NCI-H146 treated with DMSO at 0.1 percent for 48 hours (cell line): ENCODE measurements around the gene PISD.

Source experiments
- DNase-seq: peaks from one replicate; lab custom pipeline; 2025; ENCODE audit not compliant: unreplicated experiment; lab: John Stamatoyannopoulos, UW

The PISD gene

DNA sequence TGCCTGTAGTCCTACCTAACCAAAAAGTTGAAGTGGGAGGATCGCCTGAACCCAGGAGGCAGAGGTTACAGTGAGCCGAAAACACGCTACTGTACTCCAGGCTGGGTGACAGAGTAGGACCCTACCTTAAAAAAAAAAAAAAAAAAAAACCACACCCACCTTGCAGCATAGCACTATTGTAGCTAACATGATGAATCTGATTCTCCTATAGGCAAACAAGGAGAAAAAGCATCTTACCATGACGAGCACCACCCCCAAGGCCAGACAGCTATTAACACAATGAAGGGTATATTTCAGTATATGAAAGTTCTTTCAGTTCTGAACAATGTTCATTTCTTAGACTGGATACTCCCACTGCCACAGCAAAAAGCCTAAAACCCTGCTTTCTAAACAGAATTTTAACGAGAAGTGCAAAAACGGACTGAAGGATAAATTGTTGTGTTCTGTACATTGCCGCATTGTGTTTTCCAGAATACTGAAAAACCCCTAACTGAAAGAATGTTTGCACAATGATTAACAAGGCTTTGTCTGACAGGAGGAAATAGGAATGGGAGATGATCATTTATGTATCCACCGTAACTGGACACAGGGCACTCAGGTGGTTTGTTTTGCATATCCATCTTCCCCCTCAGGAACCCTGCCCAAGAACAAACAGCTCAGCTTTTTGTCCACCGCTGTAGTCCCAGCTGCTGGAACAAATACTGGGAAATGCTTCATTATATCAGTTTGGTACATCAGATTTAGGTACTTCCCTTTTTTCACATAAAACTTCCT lies 8.9 kb downstream of the PISD start:
- DNase-seq: peak; percentile 59

DNA sequence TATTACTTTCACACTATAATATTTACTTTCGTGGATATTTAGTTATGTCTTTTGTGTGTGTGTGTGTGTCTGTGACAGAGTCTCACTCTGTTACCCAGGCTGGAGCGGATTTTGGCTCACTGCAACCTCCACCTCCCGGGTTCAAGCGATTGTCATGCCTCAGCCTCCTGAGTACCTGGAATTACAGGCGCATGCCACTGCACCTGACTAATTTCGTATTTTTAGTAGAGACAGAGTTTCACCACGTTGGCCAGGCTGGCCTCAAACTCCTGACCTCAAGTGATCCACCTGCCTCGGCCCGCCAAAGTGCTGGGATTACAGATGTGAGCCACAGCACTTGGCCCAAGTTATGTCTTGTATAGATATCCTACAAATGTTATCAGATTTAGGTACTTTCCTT lies 9.9 kb downstream of the PISD start:
- DNase-seq: no peak

DNA sequence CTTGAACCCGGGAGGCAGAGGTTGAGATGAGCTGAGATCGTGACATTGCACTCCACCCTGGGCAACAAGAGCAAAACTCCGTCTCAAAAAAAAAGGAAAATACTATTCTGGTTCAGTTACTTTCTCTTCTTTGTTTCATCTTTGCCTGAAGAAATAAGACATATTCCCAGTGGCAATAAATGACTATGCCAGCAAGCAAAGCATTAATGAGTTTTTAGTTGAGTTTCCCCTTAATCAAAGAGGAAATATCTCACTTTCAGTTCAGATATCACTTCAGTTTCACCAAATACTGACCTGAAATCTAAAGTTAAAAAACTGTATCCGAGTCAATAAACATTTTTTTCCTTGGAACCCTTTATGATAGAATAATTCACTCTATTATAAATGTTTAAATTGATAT lies 10.4 kb downstream of the PISD start:
- DNase-seq: no peak

DNA sequence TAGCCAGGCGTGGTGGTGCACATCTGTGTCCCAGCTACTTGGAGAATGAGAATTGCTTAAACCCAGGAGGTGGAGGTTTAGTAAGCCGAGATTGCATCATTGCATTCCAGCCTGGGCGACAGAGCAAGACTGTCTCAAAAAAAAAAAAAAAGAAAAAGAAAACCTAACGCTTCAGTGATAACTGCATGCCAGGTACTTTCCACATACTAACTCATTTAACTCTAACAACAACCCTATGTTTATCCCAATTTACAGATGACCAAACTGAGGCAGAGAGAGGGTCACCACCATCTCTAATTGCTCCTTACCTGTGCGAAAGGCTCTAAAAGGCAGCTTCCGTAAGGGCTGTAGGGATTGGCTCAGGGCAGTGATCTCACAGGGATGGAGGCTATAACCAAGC lies 11.6 kb downstream of the PISD start:
- DNase-seq: no peak

DNA sequence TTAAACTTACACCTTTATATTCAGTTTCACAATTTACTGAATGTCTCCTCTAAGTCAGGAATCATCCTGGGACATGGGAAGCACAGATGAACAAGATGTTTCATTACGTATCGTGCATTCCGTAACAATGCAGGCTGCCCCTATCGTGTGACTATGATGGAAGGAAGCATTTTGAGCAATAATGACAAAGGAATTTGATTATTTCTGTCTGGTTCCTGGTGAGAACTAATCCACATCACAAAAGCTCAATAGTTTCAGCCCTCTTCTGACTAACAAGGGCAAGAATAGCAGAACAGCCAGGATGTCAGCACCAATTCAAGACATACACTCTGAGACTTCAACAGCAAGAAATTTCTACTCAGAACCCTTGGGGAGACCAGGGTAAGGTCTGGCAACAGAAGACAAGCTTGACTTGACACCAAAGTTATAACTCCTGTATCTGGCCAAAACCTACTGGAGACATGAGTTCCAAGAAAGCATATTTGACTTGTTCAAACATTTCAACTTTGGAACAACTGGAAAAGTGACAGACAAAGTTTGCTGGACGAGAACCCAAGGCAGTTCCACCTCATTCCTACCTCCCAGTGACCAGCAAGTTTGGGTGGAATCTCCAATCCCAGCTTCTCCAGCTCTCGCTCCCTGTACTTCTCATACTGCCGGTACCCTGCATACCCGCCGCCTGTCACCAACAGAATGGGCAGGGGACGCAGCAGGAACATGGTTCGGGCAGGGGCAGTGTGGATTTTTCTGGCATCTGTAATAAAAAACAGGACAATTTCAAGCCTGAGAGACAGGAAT lies 14.3 kb downstream of the PISD start:
- DNase-seq: no peak

DNA sequence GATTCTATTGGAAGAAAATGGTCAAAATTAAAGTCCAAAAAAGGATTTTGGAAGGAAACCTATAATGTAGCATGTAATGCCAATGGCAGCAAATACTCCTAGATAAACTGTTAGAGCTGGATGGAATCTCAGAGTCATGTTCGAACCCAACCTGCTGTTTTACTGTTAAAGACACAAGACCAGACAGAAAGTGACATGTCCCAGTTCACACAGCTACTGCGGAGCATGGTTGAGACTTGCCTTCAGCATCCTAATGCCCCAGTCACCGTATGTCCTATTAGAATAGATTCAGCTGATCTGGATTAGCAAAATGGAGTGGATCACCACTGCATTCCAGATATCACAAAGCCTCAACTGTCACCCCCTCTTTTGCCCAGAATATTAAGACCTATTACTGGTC lies 14.9 kb downstream of the PISD start:
- DNase-seq: no peak

DNA sequence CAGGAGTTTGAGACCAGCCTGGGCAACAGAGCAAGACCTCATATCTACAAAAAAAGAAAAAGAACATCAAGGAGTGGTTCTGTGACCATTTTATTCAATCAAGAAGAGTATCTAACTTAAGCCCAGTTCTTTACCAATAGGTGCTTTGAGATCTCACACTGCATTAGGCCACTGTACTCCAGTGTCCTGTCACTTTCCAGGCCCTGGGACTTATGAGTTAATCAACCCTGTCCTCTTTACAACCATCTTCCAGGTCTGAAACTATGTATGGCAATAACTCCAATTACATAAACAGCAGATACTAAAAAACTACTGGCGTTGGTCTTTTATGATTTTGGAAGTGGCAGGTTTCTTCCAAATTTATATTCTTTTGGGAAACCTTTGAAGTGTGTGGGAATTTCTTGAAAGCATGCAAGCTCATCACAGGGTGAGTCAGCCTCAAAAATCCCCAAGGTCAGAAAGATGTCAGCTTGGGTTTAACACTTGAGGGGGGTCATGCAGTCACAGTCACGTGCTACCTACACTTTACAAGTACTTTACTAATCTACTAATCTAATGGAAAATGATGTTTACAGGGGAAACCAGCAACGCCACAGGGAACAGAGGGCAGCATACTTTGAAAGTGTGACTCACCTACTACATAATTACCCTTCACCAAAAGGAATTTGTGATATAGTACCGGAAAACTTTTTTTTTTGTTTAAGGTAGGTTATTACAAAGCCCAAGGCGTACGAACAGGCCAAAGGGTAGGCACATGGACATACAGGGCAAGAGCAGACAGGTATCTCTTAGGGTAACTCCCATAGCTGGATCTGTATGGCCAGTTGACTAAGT lies 15.6 kb downstream of the PISD start:
- DNase-seq: no peak

DNA sequence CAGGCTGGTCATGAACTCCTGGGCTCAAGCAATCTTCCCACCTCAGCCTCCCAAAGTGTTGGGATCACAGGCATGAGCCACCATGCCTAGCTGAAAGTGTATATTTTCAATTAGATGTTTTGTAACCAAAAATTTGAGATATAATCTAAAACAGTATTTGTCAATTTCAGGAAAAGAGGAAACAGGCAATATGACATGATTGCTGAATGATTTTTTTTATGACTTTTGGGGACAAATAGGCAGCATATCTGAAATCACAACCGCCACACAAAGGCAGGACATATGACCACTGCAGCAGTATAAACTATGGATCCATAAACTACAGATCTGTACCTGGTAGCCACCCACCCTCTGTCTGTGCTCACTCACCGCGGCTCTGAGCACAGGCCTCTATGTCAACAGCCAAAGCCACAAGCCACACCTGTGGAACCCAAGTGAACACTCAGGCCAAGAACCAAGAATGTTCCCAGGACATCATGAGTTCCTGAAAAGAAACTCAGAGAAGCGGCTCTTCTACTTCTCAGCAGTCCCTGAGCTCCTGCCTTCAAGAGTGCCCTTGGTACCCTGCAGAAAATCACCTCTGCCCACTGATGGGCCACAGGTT lies 22.5 kb downstream of the PISD start:
- DNase-seq: no peak

DNA sequence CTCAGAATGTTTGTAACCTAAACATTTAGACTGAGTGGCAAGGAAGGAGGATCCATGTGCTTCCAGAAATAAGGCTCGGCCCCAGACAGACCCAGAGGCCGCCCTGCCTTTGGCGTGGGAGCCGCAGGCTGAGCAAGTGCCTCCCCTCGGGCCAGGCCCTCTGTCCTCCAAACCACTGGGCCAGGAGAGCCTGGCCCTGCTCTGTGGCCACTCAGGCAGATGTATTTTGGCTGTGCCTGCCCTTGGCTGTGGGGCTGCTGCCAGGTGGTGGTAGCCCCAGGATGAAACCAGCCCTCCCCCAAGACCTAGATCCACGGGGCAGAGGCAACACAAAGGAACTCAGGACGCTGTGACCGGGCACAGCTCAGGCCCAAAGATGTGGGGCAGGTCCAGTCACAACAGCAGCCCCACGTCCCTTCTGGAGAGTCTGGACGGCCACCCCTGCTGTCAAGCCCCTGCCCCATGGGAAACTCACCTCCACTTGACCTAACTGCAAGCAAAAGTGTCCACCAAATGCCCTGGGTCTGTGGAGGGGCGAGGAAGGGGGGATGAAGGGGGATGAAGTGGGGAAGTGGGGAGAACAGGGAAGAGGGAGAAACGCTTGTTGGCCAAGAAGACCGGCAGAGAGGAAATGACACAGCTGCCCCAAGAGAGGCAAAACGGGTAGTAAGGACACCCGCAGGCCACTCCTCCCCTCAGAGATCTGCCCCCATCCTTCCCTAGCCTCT lies 24.0 kb downstream of the PISD start:
- no peak for DNase-seq

DNA sequence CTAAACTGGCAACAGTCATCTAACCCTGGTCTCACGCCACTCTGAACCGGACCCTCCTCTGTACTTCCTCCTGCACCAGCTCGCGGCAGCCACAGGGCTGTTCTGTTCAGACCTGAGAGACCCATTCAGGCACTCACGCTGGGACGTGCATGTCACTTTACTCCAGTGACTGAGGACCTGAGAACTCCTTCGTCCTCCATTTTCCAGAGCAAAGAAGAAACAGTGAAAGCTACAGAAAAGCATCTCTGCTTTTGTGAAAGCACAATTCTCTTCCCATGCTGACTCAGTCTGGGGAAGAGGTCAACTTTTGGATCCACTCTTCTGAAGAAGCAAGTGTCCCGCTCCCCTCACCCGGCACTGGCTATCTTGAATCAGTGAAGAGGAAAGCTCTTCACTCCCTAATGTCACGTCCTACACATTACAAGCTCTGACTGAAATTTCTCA lies 24.5 kb downstream of the PISD start:
- no peak for DNase-seq

DNA sequence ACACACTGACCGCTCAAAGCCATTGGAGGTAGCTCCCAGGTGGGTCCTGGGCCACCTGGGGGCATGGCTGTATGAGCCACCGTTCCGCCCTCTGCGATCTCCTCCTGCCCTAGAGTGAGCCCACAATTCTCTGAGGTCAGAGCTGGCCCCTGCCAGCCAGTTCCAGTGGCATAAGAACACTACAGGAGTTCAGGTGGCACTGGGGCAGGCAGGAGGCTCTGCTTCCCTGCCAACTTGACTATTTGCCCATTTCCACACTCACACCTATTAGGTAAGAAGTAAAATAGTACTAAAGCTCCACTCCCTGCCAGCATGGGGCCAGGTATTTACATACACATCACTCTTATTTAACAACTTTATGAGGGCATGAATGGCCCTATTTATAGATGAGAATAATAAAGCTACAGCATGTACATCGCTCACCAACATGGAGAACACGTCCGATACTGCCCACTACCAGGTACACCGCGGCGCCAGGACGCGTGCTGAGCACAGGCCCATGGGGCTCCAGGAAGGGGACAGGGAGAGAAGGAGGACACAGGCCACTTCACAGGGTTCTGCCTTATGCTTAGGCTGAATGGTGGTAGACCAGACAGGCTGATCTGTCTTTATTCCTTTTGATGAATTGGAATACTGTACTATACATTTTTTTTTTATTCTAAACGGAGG lies 26.2 kb downstream of the PISD start:
- no peak for DNase-seq

DNA sequence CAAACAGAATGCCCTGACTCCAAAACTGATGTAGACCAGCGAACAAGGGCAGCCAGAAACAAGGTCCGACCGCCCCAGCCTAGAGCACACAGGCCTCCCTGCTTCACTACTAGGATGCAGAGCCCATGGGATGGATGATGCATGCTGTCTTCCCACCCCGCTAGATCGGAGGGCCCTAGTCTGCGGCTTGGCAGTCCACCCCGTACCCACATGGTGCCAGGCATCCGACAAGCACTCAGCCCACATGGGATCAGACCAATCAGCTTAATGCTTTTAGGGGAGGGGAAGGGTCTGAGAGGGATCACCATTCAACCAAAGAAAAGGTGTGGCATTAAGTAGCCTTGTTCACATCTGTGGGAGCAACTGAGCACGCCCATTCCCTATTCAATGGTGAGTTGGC lies 30.6 kb downstream of the PISD start:
- no peak for DNase-seq

DNA sequence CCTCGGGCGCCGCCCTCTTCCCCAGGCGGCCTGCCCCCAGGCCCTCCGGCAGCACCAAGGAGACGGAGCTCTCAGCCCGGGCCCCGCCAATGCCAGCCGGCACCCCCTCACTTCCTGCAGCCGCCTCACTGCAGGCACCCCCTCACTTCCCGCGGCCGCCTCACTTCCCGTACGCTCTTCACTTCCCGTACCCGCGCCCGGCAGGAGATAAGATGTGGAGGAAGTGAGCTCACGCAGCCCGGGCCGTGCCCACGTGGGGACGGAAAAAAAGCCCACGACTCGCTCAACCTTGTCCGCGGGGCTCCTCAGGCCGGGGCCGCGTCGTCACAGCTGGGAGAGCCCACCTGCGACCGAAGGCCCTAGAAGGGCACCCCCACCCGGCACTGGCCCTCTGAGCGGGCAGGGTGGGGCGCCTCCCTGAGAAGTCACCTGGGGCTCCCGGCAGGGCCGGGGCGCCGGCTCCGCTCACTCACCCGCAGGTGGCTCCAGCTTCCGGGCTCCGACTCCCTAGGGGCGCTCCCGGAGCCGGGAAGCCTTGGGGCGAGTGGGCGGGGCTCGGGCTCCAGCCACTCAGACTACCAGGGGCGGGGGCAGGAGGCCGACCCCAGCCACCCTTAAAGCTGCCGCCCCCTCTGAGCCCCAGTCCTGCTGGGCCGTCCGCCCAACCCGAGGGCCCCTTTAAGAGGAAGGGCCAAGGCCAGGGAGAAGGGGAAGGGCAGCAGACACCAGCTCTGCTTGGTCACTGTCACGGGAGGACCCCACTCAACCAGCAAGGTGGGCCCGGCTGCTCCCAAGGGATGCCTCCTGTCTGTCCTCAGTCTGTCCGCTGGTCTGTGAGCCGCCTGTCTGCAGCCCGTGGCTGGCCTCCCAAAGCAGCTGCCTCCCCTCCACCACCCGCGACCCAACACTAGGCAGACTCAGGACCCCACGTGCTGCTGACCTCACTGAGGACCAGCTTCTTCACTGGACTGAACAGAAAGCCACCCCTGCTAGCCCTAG lies 31.4 kb downstream of the PISD start:
- DNase-seq: peak; percentile 65

DNA sequence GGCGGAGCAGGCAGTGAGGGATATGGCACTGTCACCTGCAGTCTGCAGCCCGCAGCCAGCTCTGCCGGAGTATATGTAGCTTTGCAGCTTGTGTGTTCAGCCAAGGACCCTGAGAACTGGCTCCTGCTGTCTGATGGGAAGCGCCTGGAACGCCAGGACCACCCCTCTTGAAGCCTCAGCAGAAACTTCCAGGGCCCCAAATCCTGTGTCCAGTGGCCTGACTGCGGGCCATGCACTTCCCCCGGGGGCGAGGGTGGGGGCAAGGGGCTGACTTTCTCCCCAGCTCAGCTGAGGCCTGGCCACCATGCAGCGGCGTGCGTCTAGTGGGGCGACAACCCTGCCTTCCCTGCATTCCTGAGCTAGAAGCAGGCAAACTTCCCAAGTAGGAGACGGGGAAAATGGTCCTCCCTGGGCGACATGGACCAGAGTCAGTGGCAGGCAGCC lies 32.3 kb downstream of the PISD start:
- no peak for DNase-seq

DNA sequence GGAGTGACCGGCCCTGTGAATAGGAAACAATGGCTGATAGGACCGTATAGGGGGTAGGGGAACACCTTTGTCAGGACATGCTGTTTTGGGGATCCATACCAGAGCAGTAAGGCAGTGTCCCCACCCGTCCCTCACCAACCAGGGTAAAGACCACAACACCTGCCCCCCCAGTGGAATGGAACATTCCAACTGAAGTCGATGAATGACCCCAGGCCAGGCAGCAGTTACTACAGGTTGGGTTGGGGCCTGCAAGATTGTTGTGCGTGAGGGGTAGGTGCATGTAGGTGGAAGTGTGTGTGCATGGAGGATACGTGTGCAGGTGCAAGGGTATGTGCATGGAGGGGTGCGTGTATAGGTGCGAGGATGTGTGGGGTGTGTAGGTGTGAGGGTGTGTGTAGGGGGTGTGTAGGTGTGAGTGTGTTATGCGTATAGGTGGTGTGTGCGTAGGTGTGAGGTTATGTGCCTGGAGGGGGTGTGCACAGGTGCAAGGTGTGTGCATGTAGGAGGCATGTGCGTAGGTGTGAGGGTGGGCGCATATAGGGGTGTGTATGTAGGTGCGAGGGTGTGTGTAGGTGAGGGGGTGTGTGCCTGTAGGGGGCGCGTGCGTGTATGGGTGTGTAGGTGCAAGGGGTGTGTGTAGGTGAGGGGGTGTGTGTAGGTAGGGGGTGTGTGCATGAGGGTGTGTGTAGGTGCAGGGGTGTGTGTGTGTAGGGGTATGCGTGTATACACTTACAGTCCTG lies 32.9 kb downstream of the PISD start:
- no peak for DNase-seq

DNA sequence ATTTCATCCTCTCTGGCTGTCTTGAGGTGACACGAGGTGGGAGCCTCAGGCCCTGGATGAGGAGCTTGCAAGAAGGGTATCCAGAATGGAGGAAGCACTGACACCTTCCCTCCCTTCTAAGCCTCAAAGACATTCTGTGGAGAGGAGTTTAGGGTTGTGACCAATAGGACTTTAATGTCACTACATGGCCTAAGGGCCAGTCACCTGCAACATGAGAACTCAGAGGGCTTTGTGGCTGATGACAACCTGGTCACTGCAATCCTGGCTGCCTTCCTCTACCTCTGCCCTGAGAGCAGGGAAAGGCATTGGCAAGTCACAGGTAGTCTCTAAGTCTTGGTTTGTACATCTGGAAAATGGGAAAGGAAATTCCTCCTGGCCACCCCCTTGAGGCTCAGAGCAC lies 33.7 kb downstream of the PISD start:
- DNase-seq: no peak

DNA sequence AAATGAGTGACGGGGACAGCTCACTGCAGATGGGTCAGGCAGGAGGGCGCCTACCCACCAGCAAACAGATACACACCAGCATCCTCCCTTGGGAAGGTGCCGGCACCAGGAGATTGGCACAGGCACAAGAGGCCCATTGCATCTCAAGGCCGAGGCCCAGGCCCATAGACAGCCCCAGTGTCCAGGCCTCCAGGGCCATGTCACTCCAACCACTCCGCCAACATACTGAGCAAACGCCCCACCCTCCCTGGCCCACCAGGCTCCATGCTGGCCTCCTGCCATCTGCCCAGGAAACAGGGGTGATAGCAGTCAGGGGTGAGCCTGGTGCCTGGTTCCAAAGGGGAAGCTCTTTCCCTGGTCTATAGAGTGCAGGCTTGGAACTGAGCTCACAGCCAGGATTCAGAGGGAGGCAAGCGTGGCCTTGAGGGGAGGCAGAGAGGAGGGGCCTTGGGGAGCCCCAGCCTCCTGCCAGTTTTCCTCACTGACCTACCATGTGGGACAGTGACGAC lies 34.7 kb downstream of the PISD start:
- no peak for DNase-seq
